ENCODE results near the gene BRSK2.
"Not testable (repeated sequence)": the region's sequence is repeated elsewhere in the genome, so short reads cannot be mapped to it uniquely, and the experiment has no call there.

The BRSK2 gene

GRCh38 chr11:1345737-1346513 is 43.8 kb upstream of the BRSK2 start:
- TF ChIP-seq ZFX (IDR thresholded peaks at IDR 0.05; ENCODE audit: borderline replicate concordance) (no peak), CTCF (IDR thresholded peaks at IDR 0.05) (no peak)
- H3K27ac ChIP-seq, result no peak overlapping the region

- TF ChIP-seq CTCF (IDR thresholded peaks at IDR 0.05), result no peak
- TF ChIP-seq ZFX (IDR thresholded peaks at IDR 0.05; ENCODE audit: borderline replicate concordance), result no peak
- no peak overlapping the region for H3K27ac ChIP-seq
Observed at GRCh38 chr11:1346669-1347390, 42.9 kb upstream of the BRSK2 start.

GRCh38 chr11:1347411-1347999 is 42.2 kb upstream of the BRSK2 start:
- not testable (repeated sequence) for H3K27ac ChIP-seq

GRCh38 chr11:1348146-1348795 is 41.5 kb upstream of the BRSK2 start:
- H3K27ac ChIP-seq, result no peak overlapping the region

GRCh38 chr11:1348796-1349326 is 40.9 kb upstream of the BRSK2 start:
- no peak overlapping the region for H3K27ac ChIP-seq
- TF ChIP-seq CTCF (IDR thresholded peaks at IDR 0.05), result no peak
- no peak for TF ChIP-seq ZFX (IDR thresholded peaks at IDR 0.05; ENCODE audit: borderline replicate concordance)

More at GRCh38 chr11:1348146-1348795, 41.5 kb upstream of the BRSK2 start:
- TF ChIP-seq CTCF (IDR thresholded peaks at IDR 0.05), result no peak

GRCh38 chr11:1349327-1350041 is 40.2 kb upstream of the BRSK2 start:
- no peak overlapping the region for H3K27ac ChIP-seq
- TF ChIP-seq CTCF (IDR thresholded peaks at IDR 0.05) (no peak), ZFX (IDR thresholded peaks at IDR 0.05; ENCODE audit: borderline replicate concordance) (no peak)

Measured in 22Rv1 (cell line).